ENCODE data around the gene EPHB6.

The EPHB6 gene

GRCh38 chr7:142812437-142813215, 42.2 kb upstream of the EPHB6 start:
- H3K4me1 ChIP-seq (ENCODE audit: insufficient read depth, low read length): peaks cover 34% of the 10 kb centered on the region
- H3K9ac ChIP-seq (ENCODE audit: low read depth, low read length): peak overlapping the region; percentile 35; the same call in 1 of the 2 replicates
- H3K27ac ChIP-seq (ENCODE audit: low read length): peak overlapping the region; percentile 76

GRCh38 chr7:142813226-142813625, 41.6 kb upstream of the EPHB6 start:
- Histone ChIP-seq H3K4me1 (ENCODE audit: insufficient read depth, low read length) (peaks cover 34% of the 10 kb centered on the region), H3K4me3 (ENCODE audit: low read length) (peak overlapping the region; percentile 31; the same call in 1 of the 2 replicates), H3K9me3 (ENCODE audit: insufficient read depth, low read depth, low read length) (no peaks in the 10 kb centered on the region), H3K36me3 (ENCODE audit: insufficient read depth, low read depth, low read length) (no peaks in the 10 kb centered on the region), H3K27me3 (ENCODE audit: insufficient read depth, low read length) (peaks cover 8% of the 10 kb centered on the region; the same call in 1 of the 2 replicates), H3K9ac (ENCODE audit: low read depth, low read length) (peak overlapping the region; percentile 45; the same call in 1 of the 2 replicates), H3K27ac (ENCODE audit: low read length) (peak overlapping the region; percentile 76)

More at GRCh38 chr7:142812437-142813215, 42.2 kb upstream of the EPHB6 start:
- Histone ChIP-seq H3K27me3 (ENCODE audit: insufficient read depth, low read length) (peaks cover 8% of the 10 kb centered on the region; the same call in 1 of the 2 replicates), H3K9me3 (ENCODE audit: insufficient read depth, low read depth, low read length) (no peaks in the 10 kb centered on the region), H3K36me3 (ENCODE audit: insufficient read depth, low read depth, low read length) (no peaks in the 10 kb centered on the region), H3K4me3 (ENCODE audit: low read length) (peak overlapping the region; percentile 31; the same call in 1 of the 2 replicates)

- peak overlapping the region; percentile 45; the same call in 1 of the 2 replicates for H3K9ac ChIP-seq (ENCODE audit: low read depth, low read length)
- no peaks in the 10 kb centered on the region for H3K36me3 ChIP-seq (ENCODE audit: insufficient read depth, low read depth, low read length)
- peaks cover 34% of the 10 kb centered on the region for H3K4me1 ChIP-seq (ENCODE audit: insufficient read depth, low read length)
- H3K9me3 ChIP-seq (ENCODE audit: insufficient read depth, low read depth, low read length): no peaks in the 10 kb centered on the region
- no peak overlapping the region for H3K27ac ChIP-seq (ENCODE audit: low read length)
- peaks cover 8% of the 10 kb centered on the region; the same call in 1 of the 2 replicates for H3K27me3 ChIP-seq (ENCODE audit: insufficient read depth, low read length)
- H3K4me3 ChIP-seq (ENCODE audit: low read length): peak overlapping the region; percentile 31
These were observed 41.2 kb upstream of the EPHB6 start for GRCh38 chr7:142813699-142814098.

- no peak overlapping the region for H3K4me3 ChIP-seq (ENCODE audit: low read length)
- no peaks in the 10 kb centered on the region for H3K36me3 ChIP-seq (ENCODE audit: insufficient read depth, low read depth, low read length)
- peaks cover 7% of the 10 kb centered on the region; the same call in 1 of the 2 replicates for H3K27me3 ChIP-seq (ENCODE audit: insufficient read depth, low read length)
- no peaks in the 10 kb centered on the region for H3K9me3 ChIP-seq (ENCODE audit: insufficient read depth, low read depth, low read length)
- H3K4me1 ChIP-seq (ENCODE audit: insufficient read depth, low read length): peaks cover 31% of the 10 kb centered on the region
- H3K27ac ChIP-seq (ENCODE audit: low read length): no peak overlapping the region
- no peak overlapping the region for H3K9ac ChIP-seq (ENCODE audit: low read depth, low read length)
These were observed 40.4 kb upstream of the EPHB6 start for GRCh38 chr7:142814451-142814850.

GRCh38 chr7:142815134-142815533, 39.7 kb upstream of the EPHB6 start:
- no peak overlapping the region for H3K27ac ChIP-seq (ENCODE audit: low read length)
- no peaks in the 10 kb centered on the region for H3K36me3 ChIP-seq (ENCODE audit: insufficient read depth, low read depth, low read length)
- no peaks in the 10 kb centered on the region for H3K9me3 ChIP-seq (ENCODE audit: insufficient read depth, low read depth, low read length)
- no peak overlapping the region for H3K9ac ChIP-seq (ENCODE audit: low read depth, low read length)
- H3K27me3 ChIP-seq (ENCODE audit: insufficient read depth, low read length): no peaks in the 10 kb centered on the region; the same call in 1 of the 2 replicates
- H3K4me3 ChIP-seq (ENCODE audit: low read length): no peak overlapping the region
- H3K4me1 ChIP-seq (ENCODE audit: insufficient read depth, low read length): peaks cover 31% of the 10 kb centered on the region

GRCh38 chr7:142817506-142817905, 37.4 kb upstream of the EPHB6 start:
- H3K9ac ChIP-seq (ENCODE audit: low read depth, low read length): no peak overlapping the region
- no peaks in the 10 kb centered on the region for H3K27me3 ChIP-seq (ENCODE audit: insufficient read depth, low read length)
- no peaks in the 10 kb centered on the region for H3K9me3 ChIP-seq (ENCODE audit: insufficient read depth, low read depth, low read length)
- H3K4me1 ChIP-seq (ENCODE audit: insufficient read depth, low read length): peaks cover 27% of the 10 kb centered on the region
- H3K27ac ChIP-seq (ENCODE audit: low read length): no peak overlapping the region
- H3K4me3 ChIP-seq (ENCODE audit: low read length): no peak overlapping the region
- no peaks in the 10 kb centered on the region for H3K36me3 ChIP-seq (ENCODE audit: insufficient read depth, low read depth, low read length)

- peaks cover 6% of the 10 kb centered on the region; the same call in 1 of the 2 replicates for H3K9me3 ChIP-seq (ENCODE audit: insufficient read depth, low read depth, low read length)
- H3K27ac ChIP-seq (ENCODE audit: low read length): no peak overlapping the region
- H3K4me1 ChIP-seq (ENCODE audit: insufficient read depth, low read length): peaks cover 8% of the 10 kb centered on the region
- no peak overlapping the region for H3K4me3 ChIP-seq (ENCODE audit: low read length)
- no peak overlapping the region for H3K9ac ChIP-seq (ENCODE audit: low read depth, low read length)
- no peaks in the 10 kb centered on the region for H3K36me3 ChIP-seq (ENCODE audit: insufficient read depth, low read depth, low read length)
- no peaks in the 10 kb centered on the region for H3K27me3 ChIP-seq (ENCODE audit: insufficient read depth, low read length)
These were observed 35.3 kb upstream of the EPHB6 start for GRCh38 chr7:142819530-142819929.

GRCh38 chr7:142822714-142823113, 32.2 kb upstream of the EPHB6 start:
- no peak overlapping the region for H3K4me3 ChIP-seq (ENCODE audit: low read length)
- no peak overlapping the region for H3K27ac ChIP-seq (ENCODE audit: low read length)
- H3K9ac ChIP-seq (ENCODE audit: low read depth, low read length): no peak overlapping the region
- peaks cover 19% of the 10 kb centered on the region; the same call in 1 of the 2 replicates for H3K9me3 ChIP-seq (ENCODE audit: insufficient read depth, low read depth, low read length)
- no peaks in the 10 kb centered on the region for H3K27me3 ChIP-seq (ENCODE audit: insufficient read depth, low read length)
- no peaks in the 10 kb centered on the region for H3K4me1 ChIP-seq (ENCODE audit: insufficient read depth, low read length)
- H3K36me3 ChIP-seq (ENCODE audit: insufficient read depth, low read depth, low read length): no peaks in the 10 kb centered on the region

- peaks cover 19% of the 10 kb centered on the region; the same call in 1 of the 2 replicates for H3K9me3 ChIP-seq (ENCODE audit: insufficient read depth, low read depth, low read length)
- H3K27ac ChIP-seq (ENCODE audit: low read length): no peak overlapping the region
These were observed 26.9 kb upstream of the EPHB6 start for GRCh38 chr7:142827951-142828500.

GRCh38 chr7:142832417-142832816, 22.5 kb upstream of the EPHB6 start:
- Histone ChIP-seq H3K36me3 (ENCODE audit: insufficient read depth, low read depth, low read length) (no peaks in the 10 kb centered on the region), H3K9ac (ENCODE audit: low read depth, low read length) (no peak overlapping the region), H3K27me3 (ENCODE audit: insufficient read depth, low read length) (no peaks in the 10 kb centered on the region), H3K4me1 (ENCODE audit: insufficient read depth, low read length) (no peaks in the 10 kb centered on the region), H3K27ac (ENCODE audit: low read length) (no peak overlapping the region), H3K9me3 (ENCODE audit: insufficient read depth, low read depth, low read length) (no peaks in the 10 kb centered on the region), H3K4me3 (ENCODE audit: low read length) (no peak overlapping the region)

More at GRCh38 chr7:142827951-142828500, 26.9 kb upstream of the EPHB6 start:
- Histone ChIP-seq H3K36me3 (ENCODE audit: insufficient read depth, low read depth, low read length) (no peaks in the 10 kb centered on the region), H3K27me3 (ENCODE audit: insufficient read depth, low read length) (no peaks in the 10 kb centered on the region), H3K4me3 (ENCODE audit: low read length) (no peak overlapping the region), H3K4me1 (ENCODE audit: insufficient read depth, low read length) (no peaks in the 10 kb centered on the region), H3K9ac (ENCODE audit: low read depth, low read length) (no peak overlapping the region)

GRCh38 chr7:142833174-142834048, 21.5 kb upstream of the EPHB6 start:
- no peaks in the 10 kb centered on the region for H3K4me1 ChIP-seq (ENCODE audit: insufficient read depth, low read length)
- no peak overlapping the region for H3K4me3 ChIP-seq (ENCODE audit: low read length)
- H3K9me3 ChIP-seq (ENCODE audit: insufficient read depth, low read depth, low read length): no peaks in the 10 kb centered on the region
- no peaks in the 10 kb centered on the region for H3K36me3 ChIP-seq (ENCODE audit: insufficient read depth, low read depth, low read length)
- H3K9ac ChIP-seq (ENCODE audit: low read depth, low read length): no peak overlapping the region
- no peak overlapping the region for H3K27ac ChIP-seq (ENCODE audit: low read length)
- no peaks in the 10 kb centered on the region for H3K27me3 ChIP-seq (ENCODE audit: insufficient read depth, low read length)
